ENCODE measurements around the gene NUP62. TPM values are rescaled to one million over a fixed set of nuclear protein-coding genes. Genes with fewer than 3 reads are reported as not detected.

The NUP62 gene
- total and polyA plus RNA-seq, 3 experiments from 2014 or later: 73.7 to 231 (median 223) TPM

DNA sequence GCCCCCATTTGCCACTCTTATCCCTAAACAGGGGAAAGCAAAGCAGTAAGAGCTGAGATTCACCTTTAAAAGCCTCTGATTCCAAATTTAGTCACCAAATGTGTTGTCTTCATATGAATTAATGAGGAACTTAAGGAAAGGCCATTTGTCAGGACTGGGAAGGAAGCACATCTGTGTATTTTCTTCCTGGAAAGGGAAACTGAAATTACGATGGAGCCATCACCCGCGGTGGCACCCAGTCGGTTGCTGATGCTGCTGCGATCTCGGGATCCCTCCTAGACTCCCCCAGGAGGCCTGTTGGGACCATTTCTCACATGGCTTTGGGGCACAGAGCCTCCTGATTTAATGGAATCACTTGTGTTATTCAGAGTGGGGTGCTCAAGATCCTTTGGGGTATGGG lies 25.2 kb downstream of the NUP62 start:
- Histone ChIP-seq H3K4me1 (ENCODE audit: insufficient read depth, low read length) (no peaks in the 10 kb centered on the region), H3K4me3 (ENCODE audit: low read length) (no peak overlapping the region), H3K27ac (ENCODE audit: low read depth, low read length) (no peak overlapping the region), H3K27me3 (ENCODE audit: insufficient read depth, low read length, poor library complexity, severe bottlenecking) (no peaks in the 10 kb centered on the region), H3K9me3 (ENCODE audit: low read length) (no peaks in the 10 kb centered on the region), H3K36me3 (ENCODE audit: insufficient read depth, low read length) (peaks cover 2% of the 10 kb centered on the region)
- Mint-ChIP-seq H3K36me3 (peaks cover 0 to 31% (median 3%) of the 10 kb centered on the region in 3 donors), H3K27me3 (no peaks in the 10 kb centered on the region), H3K4me3 (no peak overlapping the region), H3K27ac (peak overlapping the region in 3 of 8 donors; percentile 32 to 79 (median 36)), H3K9me3 (no peaks in the 10 kb centered on the region), H3K4me1 (peaks cover 0 to 5% (median 3%) of the 10 kb centered on the region in 3 donors)
- POLR2A ChIA-PET: no interaction called here
- no peak for DNase-seq
- CTCF ChIA-PET: no interaction called here

GRCh38 chr19:49896863-49897621 lies 32.3 kb downstream of the NUP62 start, which contains the start of gene IL4I1:
IL4I1 (minus strand) TSS chr19:49896887; CDS start chr19:49896160, 727 bp downstream.
- Mint-ChIP-seq H3K9me3 (no peaks in the 10 kb centered on the region), H3K4me1 (peaks cover 21 to 36% (median 33%) of the 10 kb centered on the region in 3 donors), H3K4me3 (peak within 1 kb of the TSS; percentile 54 to 91 (median 85)), H3K27me3 (no peaks in the 10 kb centered on the region), H3K36me3 (no peaks in the 10 kb centered on the region), H3K27ac (peak within 1 kb of the TSS; percentile 79 to 100 (median 99))
- Histone ChIP-seq H3K9me3 (ENCODE audit: low read length) (no peaks in the 10 kb centered on the region), H3K27me3 (ENCODE audit: insufficient read depth, low read length, poor library complexity, severe bottlenecking) (no peaks in the 10 kb centered on the region), H3K4me3 (ENCODE audit: low read length) (peak within 1 kb of the TSS; percentile 21), H3K36me3 (ENCODE audit: insufficient read depth, low read length) (no peaks in the 10 kb centered on the region), H3K27ac (ENCODE audit: low read depth, low read length) (peak within 1 kb of the TSS; percentile 81), H3K4me1 (ENCODE audit: insufficient read depth, low read length) (peaks cover 21% of the 10 kb centered on the region)
- ChIA-PET CTCF (interaction anchor here (1.0 to 1.5 kb wide), 3 partner anchors 14 to 33 kb away, joined by 3 read pairs; partner anchors contain the start of gene NUP62), POLR2A (interaction anchor here (0.6 to 1.6 kb wide), 3 partner anchors 21 to 33 kb away, joined by 3 to 4 read pairs (median 3); partner anchors contain the start of genes ATF5 and NUP62)
- peak; percentile 18 to 81 (median 78) for DNase-seq

DNA sequence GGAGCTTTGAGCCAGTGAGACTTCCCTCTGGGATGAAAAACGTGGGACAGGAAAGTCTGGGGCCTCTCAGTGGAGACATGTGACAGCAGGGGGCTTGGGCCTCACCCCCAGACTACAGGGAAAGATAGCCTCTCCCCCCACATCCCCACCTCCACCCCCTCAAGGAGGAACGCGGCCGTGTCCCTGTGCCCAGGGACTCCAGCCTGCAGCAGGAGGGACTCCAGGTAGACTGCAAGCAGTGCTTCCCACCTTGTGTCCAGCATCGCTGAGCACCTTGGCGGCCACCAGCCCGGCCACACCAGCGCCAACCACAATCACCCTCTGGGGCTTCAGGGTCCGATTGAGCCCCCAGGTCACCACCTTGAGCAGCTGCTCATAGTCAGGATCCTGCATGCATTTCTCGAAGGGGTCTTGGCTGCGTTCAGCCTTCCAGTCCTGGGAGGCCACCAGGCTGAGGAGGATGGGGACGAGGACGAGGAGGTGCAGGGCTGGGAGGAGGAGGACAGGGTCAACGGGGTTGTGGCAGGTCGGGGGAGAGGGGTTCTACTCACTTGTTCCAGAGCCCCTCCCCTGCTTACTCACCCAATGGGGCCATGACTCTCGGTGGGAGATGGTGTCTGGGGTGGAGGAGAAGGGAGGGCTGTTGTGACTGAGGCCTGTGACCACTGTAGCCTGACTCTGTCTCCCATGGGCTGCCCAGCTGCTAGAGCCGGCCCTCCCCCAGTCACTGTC lies 33.6 kb downstream of the NUP62 start:
- CTCF ChIA-PET: interaction anchor here (1.4 kb wide), 1 partner anchor 34 kb away, joined by 3 read pairs; the partner anchor contains the start of gene NUP62
- peak overlapping the region in 6 of 7 donors; percentile 81 to 91 (median 86) for H3K4me3 Mint-ChIP-seq
- Histone ChIP-seq H3K27ac (ENCODE audit: low read depth, low read length) (peak overlapping the region; percentile 81), H3K27me3 (ENCODE audit: insufficient read depth, low read length, poor library complexity, severe bottlenecking) (no peaks in the 10 kb centered on the region), H3K36me3 (ENCODE audit: insufficient read depth, low read length) (no peaks in the 10 kb centered on the region), H3K4me3 (ENCODE audit: low read length) (no peak overlapping the region), H3K9me3 (ENCODE audit: low read length) (no peaks in the 10 kb centered on the region), H3K4me1 (ENCODE audit: insufficient read depth, low read length) (peaks cover 21% of the 10 kb centered on the region)
- peak overlapping the region; percentile 79 to 100 (median 99) for H3K27ac Mint-ChIP-seq
- H3K36me3 Mint-ChIP-seq: no peaks in the 10 kb centered on the region
- H3K27me3 Mint-ChIP-seq: peaks cover 0 to 2% of the 10 kb centered on the region in 2 donors
- no peaks in the 10 kb centered on the region for H3K9me3 Mint-ChIP-seq
- H3K4me1 Mint-ChIP-seq: peaks cover 21 to 44% (median 34%) of the 10 kb centered on the region in 3 donors
- DNase-seq: no peak
- POLR2A ChIA-PET: no interaction called here

GRCh38 chr19:49894879-49895565 lies 34.3 kb downstream of the NUP62 start:
- peak overlapping the region in 6 of 7 donors; percentile 33 to 91 (median 86) for H3K4me3 Mint-ChIP-seq
- no peak overlapping the region for H3K27ac ChIP-seq (ENCODE audit: low read depth, low read length)
- peaks cover 26 to 48% (median 37%) of the 10 kb centered on the region in 3 donors for H3K4me1 Mint-ChIP-seq
- ChIA-PET POLR2A (interaction anchor here (1.1 kb wide), 1 partner anchor 14 kb away, joined by 3 read pairs; no protein-coding TSS in a partner anchor), CTCF (no interaction called here)
- no peaks in the 10 kb centered on the region for H3K9me3 ChIP-seq (ENCODE audit: low read length)
- peak in 3 of 5 donors; percentile 27 to 57 (median 28) for DNase-seq
- no peaks in the 10 kb centered on the region for H3K27me3 ChIP-seq (ENCODE audit: insufficient read depth, low read length, poor library complexity, severe bottlenecking)
- peaks cover 21% of the 10 kb centered on the region for H3K4me1 ChIP-seq (ENCODE audit: insufficient read depth, low read length)
- H3K27ac Mint-ChIP-seq: peak overlapping the region; percentile 19 to 100 (median 98)
- no peaks in the 10 kb centered on the region for H3K36me3 Mint-ChIP-seq
- no peak overlapping the region for H3K4me3 ChIP-seq (ENCODE audit: low read length)
- H3K9me3 Mint-ChIP-seq: no peaks in the 10 kb centered on the region
- peaks cover 0 to 2% of the 10 kb centered on the region in 2 donors for H3K27me3 Mint-ChIP-seq
- no peaks in the 10 kb centered on the region for H3K36me3 ChIP-seq (ENCODE audit: insufficient read depth, low read length)

- no peaks in the 10 kb centered on the region for H3K9me3 Mint-ChIP-seq
- H3K36me3 Mint-ChIP-seq: no peaks in the 10 kb centered on the region
- ChIA-PET POLR2A (interaction anchor here (1.1 kb wide), 1 partner anchor 15 kb away, joined by 3 read pairs; no protein-coding TSS in a partner anchor), CTCF (interaction anchor here (1.9 kb wide), 1 partner anchor 14 kb away, joined by 4 read pairs; no protein-coding TSS in a partner anchor)
- Histone ChIP-seq H3K36me3 (ENCODE audit: insufficient read depth, low read length) (no peaks in the 10 kb centered on the region), H3K9me3 (ENCODE audit: low read length) (no peaks in the 10 kb centered on the region), H3K27ac (ENCODE audit: low read depth, low read length) (no peak overlapping the region), H3K27me3 (ENCODE audit: insufficient read depth, low read length, poor library complexity, severe bottlenecking) (no peaks in the 10 kb centered on the region), H3K4me1 (ENCODE audit: insufficient read depth, low read length) (peaks cover 26% of the 10 kb centered on the region), H3K4me3 (ENCODE audit: low read length) (no peak overlapping the region)
- peak overlapping the region in 2 of 7 donors; percentile 41 to 43 for H3K4me3 Mint-ChIP-seq
- peaks cover 27 to 50% (median 37%) of the 10 kb centered on the region in 3 donors for H3K4me1 Mint-ChIP-seq
- peaks cover 0 to 2% of the 10 kb centered on the region in 2 donors for H3K27me3 Mint-ChIP-seq
- DNase-seq: no peak
- peak overlapping the region in 5 of 8 donors; percentile 29 to 100 (median 69) for H3K27ac Mint-ChIP-seq
Measured at GRCh38 chr19:49894011-49894664, 35.2 kb downstream of the NUP62 start.

GRCh38 chr19:49892716-49893115 lies 36.6 kb downstream of the NUP62 start:
- no peaks in the 10 kb centered on the region for H3K36me3 ChIP-seq (ENCODE audit: insufficient read depth, low read length)
- H3K27ac Mint-ChIP-seq: peak overlapping the region in 7 of 8 donors; percentile 57 to 87 (median 81)
- no peak for DNase-seq
- no peak overlapping the region for H3K27ac ChIP-seq (ENCODE audit: low read depth, low read length)
- peaks cover 23% of the 10 kb centered on the region for H3K4me1 ChIP-seq (ENCODE audit: insufficient read depth, low read length)
- no peaks in the 10 kb centered on the region for H3K9me3 ChIP-seq (ENCODE audit: low read length)
- no peaks in the 10 kb centered on the region for H3K27me3 ChIP-seq (ENCODE audit: insufficient read depth, low read length, poor library complexity, severe bottlenecking)
- H3K36me3 Mint-ChIP-seq: peaks cover 0 to 3% (median 0%) of the 10 kb centered on the region in 3 donors
- peaks cover 24 to 45% (median 35%) of the 10 kb centered on the region in 3 donors for H3K4me1 Mint-ChIP-seq
- no peak overlapping the region for H3K4me3 ChIP-seq (ENCODE audit: low read length)
- no peaks in the 10 kb centered on the region for H3K9me3 Mint-ChIP-seq
- peaks cover 0 to 2% of the 10 kb centered on the region in 2 donors for H3K27me3 Mint-ChIP-seq
- peak overlapping the region in 4 of 7 donors; percentile 22 to 43 (median 30) for H3K4me3 Mint-ChIP-seq
- POLR2A ChIA-PET: no interaction called here
- CTCF ChIA-PET: interaction anchor here (1.6 to 1.9 kb wide), 2 partner anchors 13 to 175 kb away, joined by 3 to 4 read pairs; no protein-coding TSS in a partner anchor

- Mint-ChIP-seq H3K4me3 (peak overlapping the region in 5 of 7 donors; percentile 32 to 80 (median 41)), H3K4me1 (peaks cover 11 to 32% (median 21%) of the 10 kb centered on the region in 3 donors)
Measured at GRCh38 chr19:49891393-49891792, 37.9 kb downstream of the NUP62 start.

More at GRCh38 chr19:49891393-49891792, 37.9 kb downstream of the NUP62 start:
- peaks cover 0 to 2% of the 10 kb centered on the region in 2 donors for H3K27me3 Mint-ChIP-seq
- ChIA-PET POLR2A (interaction anchor here (0.9 kb wide), 1 partner anchor 38 kb away, joined by 11 read pairs; the partner anchor contains the start of gene ATF5), CTCF (interaction anchor here (1.1 to 1.7 kb wide), 3 partner anchors 14 to 79 kb away, joined by 3 to 4 read pairs (median 3); partner anchors contain the start of genes AKT1S1, ATF5, FUZ and NUP62)
- Histone ChIP-seq H3K9me3 (ENCODE audit: low read length) (no peaks in the 10 kb centered on the region), H3K27ac (ENCODE audit: low read depth, low read length) (no peak overlapping the region), H3K4me1 (ENCODE audit: insufficient read depth, low read length) (peaks cover 10% of the 10 kb centered on the region), H3K36me3 (ENCODE audit: insufficient read depth, low read length) (no peaks in the 10 kb centered on the region), H3K27me3 (ENCODE audit: insufficient read depth, low read length, poor library complexity, severe bottlenecking) (no peaks in the 10 kb centered on the region), H3K4me3 (ENCODE audit: low read length) (no peak overlapping the region)
- peaks cover 0 to 7% (median 0%) of the 10 kb centered on the region in 3 donors for H3K36me3 Mint-ChIP-seq
- no peaks in the 10 kb centered on the region for H3K9me3 Mint-ChIP-seq
- peak overlapping the region in 6 of 8 donors; percentile 51 to 94 (median 80) for H3K27ac Mint-ChIP-seq
- DNase-seq: no peak

Data from CD8-positive, alpha-beta memory T cell (primary cell).